ENCODE measurements around the gene CPNE7. TPM values are rescaled to one million over a fixed set of nuclear protein-coding genes. Genes with fewer than 3 reads are reported as not detected.

Gene CPNE7
- total RNA-seq, 2 donors from 2014 or later: 1.5 to 2.1 TPM

DNA sequence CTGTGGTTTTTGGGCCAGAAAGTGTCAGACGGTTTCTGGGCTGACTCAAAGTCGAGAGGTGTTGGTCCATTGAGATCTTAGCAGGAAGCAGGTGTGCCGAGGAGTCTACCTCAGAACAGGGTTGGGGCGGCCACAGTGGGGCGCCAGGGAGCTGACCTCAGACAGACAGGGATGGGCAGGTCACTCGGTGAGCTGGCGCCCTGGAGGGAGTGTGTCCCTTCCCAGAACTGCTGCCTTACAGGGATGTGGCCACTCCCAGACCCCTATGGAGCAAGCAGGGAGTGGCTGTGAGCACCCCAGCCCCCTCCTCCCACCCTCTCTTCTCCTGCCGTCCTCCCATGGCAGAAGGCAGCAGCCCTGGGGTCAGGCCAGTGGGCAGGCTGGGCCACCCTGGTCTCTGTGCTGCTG is 23.9 kb downstream of the CPNE7 start:
- DNase-seq: peak; percentile 95
- Histone ChIP-seq H3K9ac (ENCODE audit: extremely low read depth, low read length, poor library complexity, severe bottlenecking) (no peak overlapping the region), H3K27ac (ENCODE audit: low read depth, low read length) (no peak overlapping the region), H3K36me3 (ENCODE audit: control insufficient read depth, insufficient read depth, low read length) (no peaks in the 10 kb centered on the region), H3K27me3 (ENCODE audit: control insufficient read depth, insufficient read depth, low read length, poor library complexity, severe bottlenecking) (no peaks in the 10 kb centered on the region), H3K4me3 (ENCODE audit: low read length) (no peak overlapping the region), H3K4me1 (ENCODE audit: control insufficient read depth, insufficient read depth, low read length) (no peaks in the 10 kb centered on the region), H3K9me3 (ENCODE audit: control insufficient read depth, low read length) (no peaks in the 10 kb centered on the region)
- Mint-ChIP-seq H3K27ac (no peak overlapping the region), H3K4me1 (peaks cover 7% of the 10 kb centered on the region), H3K36me3 (ENCODE audit: low read depth) (no peaks in the 10 kb centered on the region), H3K9me3 (no peaks in the 10 kb centered on the region), H3K4me3 (no peak overlapping the region), H3K27me3 (ENCODE audit: insufficient read depth) (no peaks in the 10 kb centered on the region)
- 45 to 47% methylated on average over 5 to 8 of the region's 8 CpGs for WGBS, 2 experiments (ENCODE audit: insufficient coverage in 1 of 2, insufficient read length in 1 of 2)
- TF ChIP-seq, protein P1, sequence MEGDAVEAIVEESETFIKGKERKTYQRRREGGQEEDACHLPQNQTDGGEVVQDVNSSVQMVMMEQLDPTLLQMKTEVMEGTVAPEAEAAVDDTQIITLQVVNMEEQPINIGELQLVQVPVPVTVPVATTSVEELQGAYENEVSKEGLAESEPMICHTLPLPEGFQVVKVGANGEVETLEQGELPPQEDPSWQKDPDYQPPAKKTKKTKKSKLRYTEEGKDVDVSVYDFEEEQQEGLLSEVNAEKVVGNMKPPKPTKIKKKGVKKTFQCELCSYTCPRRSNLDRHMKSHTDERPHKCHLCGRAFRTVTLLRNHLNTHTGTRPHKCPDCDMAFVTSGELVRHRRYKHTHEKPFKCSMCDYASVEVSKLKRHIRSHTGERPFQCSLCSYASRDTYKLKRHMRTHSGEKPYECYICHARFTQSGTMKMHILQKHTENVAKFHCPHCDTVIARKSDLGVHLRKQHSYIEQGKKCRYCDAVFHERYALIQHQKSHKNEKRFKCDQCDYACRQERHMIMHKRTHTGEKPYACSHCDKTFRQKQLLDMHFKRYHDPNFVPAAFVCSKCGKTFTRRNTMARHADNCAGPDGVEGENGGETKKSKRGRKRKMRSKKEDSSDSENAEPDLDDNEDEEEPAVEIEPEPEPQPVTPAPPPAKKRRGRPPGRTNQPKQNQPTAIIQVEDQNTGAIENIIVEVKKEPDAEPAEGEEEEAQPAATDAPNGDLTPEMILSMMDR (conservative IDR thresholded peaks at IDR 0.05): peak; percentile 79

DNA sequence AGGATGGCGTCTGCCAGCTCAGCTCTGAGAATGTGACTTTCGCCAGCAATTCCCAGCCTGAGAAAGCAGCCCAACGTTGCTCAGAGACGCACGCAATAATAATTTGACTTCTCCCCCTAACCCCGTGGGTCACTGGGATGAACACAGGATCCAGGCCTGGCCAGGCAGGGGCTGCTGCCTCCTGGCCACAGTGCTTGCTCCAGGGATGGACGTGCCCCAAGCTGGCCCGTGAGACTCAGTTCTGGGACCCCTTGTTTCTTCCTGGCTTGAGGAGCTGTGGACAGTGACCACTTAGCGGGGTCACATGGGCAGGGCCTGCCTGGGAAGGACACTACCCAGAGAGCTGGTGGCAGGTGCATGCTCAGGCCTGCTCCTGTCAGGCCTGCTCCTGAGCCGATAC is 24.3 kb downstream of the CPNE7 start:
- no peak overlapping the region for H3K9ac ChIP-seq (ENCODE audit: extremely low read depth, low read length, poor library complexity, severe bottlenecking)
- H3K27ac Mint-ChIP-seq: no peak overlapping the region

DNA sequence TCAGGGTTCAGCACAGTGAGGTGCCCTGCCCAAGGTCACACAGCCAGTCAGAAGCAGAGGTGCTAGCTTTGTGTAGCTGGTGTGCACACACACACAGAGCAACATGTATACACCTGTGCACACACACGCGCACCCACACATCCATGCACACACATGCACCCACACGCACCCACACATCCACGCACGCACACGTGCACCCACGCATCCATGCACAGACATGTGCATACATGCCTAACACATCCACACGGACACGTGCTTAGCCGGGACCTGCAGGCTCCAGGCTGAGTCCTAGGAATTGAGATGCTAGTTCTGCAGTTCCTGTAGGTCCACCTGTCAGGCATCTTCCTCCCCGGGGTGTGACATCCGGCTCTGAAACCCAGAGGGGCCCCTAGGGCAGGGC is 24.9 kb downstream of the CPNE7 start:
- TF ChIP-seq, protein P1 (conservative IDR thresholded peaks at IDR 0.05): no peak
- Mint-ChIP-seq H3K9me3 (no peaks in the 10 kb centered on the region), H3K4me3 (no peak overlapping the region), H3K27ac (no peak overlapping the region), H3K27me3 (ENCODE audit: insufficient read depth) (no peaks in the 10 kb centered on the region), H3K4me1 (peaks cover 7% of the 10 kb centered on the region), H3K36me3 (ENCODE audit: low read depth) (no peaks in the 10 kb centered on the region)
- H3K4me3 ChIP-seq (ENCODE audit: low read length): no peak overlapping the region
- DNase-seq: no peak
- H3K27me3 ChIP-seq (ENCODE audit: control insufficient read depth, insufficient read depth, low read length, poor library complexity, severe bottlenecking): no peaks in the 10 kb centered on the region
- H3K9ac ChIP-seq (ENCODE audit: extremely low read depth, low read length, poor library complexity, severe bottlenecking): no peak overlapping the region
- no peak overlapping the region for H3K27ac ChIP-seq (ENCODE audit: low read depth, low read length)
- H3K36me3 ChIP-seq (ENCODE audit: control insufficient read depth, insufficient read depth, low read length): no peaks in the 10 kb centered on the region
- no peaks in the 10 kb centered on the region for H3K9me3 ChIP-seq (ENCODE audit: control insufficient read depth, low read length)
- 91 to 95% methylated on average over 10 to 12 of the region's 12 CpGs for WGBS, 2 experiments (ENCODE audit: insufficient coverage in 1 of 2, insufficient read length in 1 of 2)
- no peaks in the 10 kb centered on the region for H3K4me1 ChIP-seq (ENCODE audit: control insufficient read depth, insufficient read depth, low read length)

More for the DNA sequence above, 24.3 kb downstream of the CPNE7 start:
- Histone ChIP-seq H3K4me1 (ENCODE audit: control insufficient read depth, insufficient read depth, low read length) (no peaks in the 10 kb centered on the region), H3K27me3 (ENCODE audit: control insufficient read depth, insufficient read depth, low read length, poor library complexity, severe bottlenecking) (no peaks in the 10 kb centered on the region), H3K4me3 (ENCODE audit: low read length) (no peak overlapping the region), H3K36me3 (ENCODE audit: control insufficient read depth, insufficient read depth, low read length) (no peaks in the 10 kb centered on the region), H3K27ac (ENCODE audit: low read depth, low read length) (no peak overlapping the region), H3K9me3 (ENCODE audit: control insufficient read depth, low read length) (no peaks in the 10 kb centered on the region)
- no peak for DNase-seq
- Mint-ChIP-seq H3K9me3 (no peaks in the 10 kb centered on the region), H3K27me3 (ENCODE audit: insufficient read depth) (no peaks in the 10 kb centered on the region), H3K4me3 (no peak overlapping the region), H3K4me1 (peaks cover 7% of the 10 kb centered on the region), H3K36me3 (ENCODE audit: low read depth) (no peaks in the 10 kb centered on the region)
- WGBS, 2 experiments (ENCODE audit: insufficient coverage in 1 of 2, insufficient read length in 1 of 2): 92 to 94% methylated on average over 7 to 10 of the region's 10 CpGs
- TF ChIP-seq, protein P1 (conservative IDR thresholded peaks at IDR 0.05): no peak
